ENCODE measurements around the gene TRIO. TPM values are rescaled to one million over a fixed set of nuclear protein-coding genes. Genes with fewer than 3 reads are reported as not detected.
"Not testable (repeated sequence)": the region's sequence is repeated elsewhere in the genome, so short reads cannot be mapped to it uniquely, and the experiment has no call there.

Gene TRIO
- total RNA-seq, 6 donors from 2014 or later, result 138 to 408 (median 156) TPM

- WGBS, 2 donors, result 85 to 88% methylated on average over 16 of the region's 16 CpGs
- H3K4me1 ChIP-seq, result no peaks in the 10 kb centered on the region
- H3K36me3 ChIP-seq, result peaks cover 17 to 89% (median 59%) of the 10 kb centered on the region in 4 donors
Measured at GRCh38 chr5:14386884-14387624, 243.9 kb downstream of the TRIO start.

GRCh38 chr5:14388741-14389140 lies 245.6 kb downstream of the TRIO start:
- no peak overlapping the region for H3K4me3 ChIP-seq
- H3K27ac ChIP-seq, result no peak overlapping the region
- ATAC-seq (ENCODE audit: low FRiP score in 2 of 2), result no peak
- WGBS, 2 donors, result 85 to 94% methylated on average over 1 of the region's 1 CpG
- no peaks in the 10 kb centered on the region for H3K4me1 ChIP-seq
- H3K27me3 ChIP-seq, result no peaks in the 10 kb centered on the region
- peaks cover 17 to 89% (median 54%) of the 10 kb centered on the region in 4 donors for H3K36me3 ChIP-seq
- no peak for DNase-seq
- no peak for TF ChIP-seq POLR2AphosphoS5 (IDR thresholded peaks at IDR 0.05)
- no peak for TF ChIP-seq POLR2A (IDR thresholded peaks at IDR 0.05)
- TF ChIP-seq EP300 (IDR thresholded peaks at IDR 0.05), result no peak
- no peak for TF ChIP-seq CTCF (IDR thresholded peaks at IDR 0.05)
- H3K9me3 ChIP-seq, result no peaks in the 10 kb centered on the region

More at GRCh38 chr5:14386884-14387624, 243.9 kb downstream of the TRIO start:
- TF ChIP-seq CTCF (IDR thresholded peaks at IDR 0.05) (no peak), POLR2AphosphoS5 (IDR thresholded peaks at IDR 0.05) (no peak), POLR2A (IDR thresholded peaks at IDR 0.05) (no peak), EP300 (IDR thresholded peaks at IDR 0.05) (no peak)
- no peak for ATAC-seq (ENCODE audit: low FRiP score in 2 of 2)
- no peaks in the 10 kb centered on the region for H3K9me3 ChIP-seq
- no peaks in the 10 kb centered on the region for H3K27me3 ChIP-seq
- H3K27ac ChIP-seq, result no peak overlapping the region
- H3K4me3 ChIP-seq, result no peak overlapping the region
- DNase-seq, result no peak

- 96 to 97% methylated on average over 10 of the region's 10 CpGs for WGBS, 2 donors
- H3K4me3 ChIP-seq; H3K9me3 ChIP-seq; H3K27me3 ChIP-seq; DNase-seq; H3K4me1 ChIP-seq; ATAC-seq (ENCODE audit: low FRiP score in 2 of 2); H3K27ac ChIP-seq: not testable (repeated sequence)
- peaks cover 18 to 94% (median 54%) of the 10 kb centered on the region in 4 donors for H3K36me3 ChIP-seq
Measured at GRCh38 chr5:14392552-14392951, 249.4 kb downstream of the TRIO start.

- H3K9me3 ChIP-seq, result no peaks in the 10 kb centered on the region
- 85 to 95% methylated on average over 6 to 7 of the region's 7 CpGs for WGBS, 2 donors
- ATAC-seq (ENCODE audit: low FRiP score in 2 of 2), result no peak
- no peak for TF ChIP-seq POLR2AphosphoS5 (IDR thresholded peaks at IDR 0.05)
- no peak for TF ChIP-seq POLR2A (IDR thresholded peaks at IDR 0.05)
- no peak for TF ChIP-seq EP300 (IDR thresholded peaks at IDR 0.05)
- no peak for TF ChIP-seq CTCF (IDR thresholded peaks at IDR 0.05)
- peaks cover 0 to 6% (median 0%) of the 10 kb centered on the region in 4 donors for H3K4me1 ChIP-seq
- DNase-seq, result no peak
- H3K36me3 ChIP-seq, result peaks cover 15 to 77% (median 42%) of the 10 kb centered on the region in 4 donors
- no peak overlapping the region for H3K27ac ChIP-seq
- H3K27me3 ChIP-seq, result no peaks in the 10 kb centered on the region
- no peak overlapping the region for H3K4me3 ChIP-seq
Measured at GRCh38 chr5:14394365-14394764, 251.2 kb downstream of the TRIO start.

GRCh38 chr5:14395411-14395810 lies 252.3 kb downstream of the TRIO start:
- 91 to 100% methylated on average over 1 of the region's 1 CpG for WGBS, 2 donors
- H3K36me3 ChIP-seq, result peaks cover 15 to 77% (median 36%) of the 10 kb centered on the region in 4 donors

GRCh38 chr5:14396066-14396465 lies 252.9 kb downstream of the TRIO start:
- peaks cover 20 to 77% (median 31%) of the 10 kb centered on the region in 4 donors for H3K36me3 ChIP-seq
- ATAC-seq (ENCODE audit: low FRiP score in 2 of 2) (no peak), DNase-seq (no peak)
- no peaks in the 10 kb centered on the region for H3K27me3 ChIP-seq
- peaks cover 0 to 6% (median 0%) of the 10 kb centered on the region in 4 donors for H3K4me1 ChIP-seq
- H3K4me3 ChIP-seq, result no peak overlapping the region
- TF ChIP-seq POLR2AphosphoS5 (IDR thresholded peaks at IDR 0.05), result no peak
- TF ChIP-seq POLR2A (IDR thresholded peaks at IDR 0.05), result no peak
- no peak for TF ChIP-seq EP300 (IDR thresholded peaks at IDR 0.05)
- no peak for TF ChIP-seq CTCF (IDR thresholded peaks at IDR 0.05)
- WGBS, 2 donors, result 75 to 77% methylated on average over 7 of the region's 7 CpGs
- H3K9me3 ChIP-seq, result no peaks in the 10 kb centered on the region
- no peak overlapping the region for H3K27ac ChIP-seq

More at GRCh38 chr5:14395411-14395810, 252.3 kb downstream of the TRIO start:
- Histone ChIP-seq H3K27me3 (no peaks in the 10 kb centered on the region), H3K4me1 (peaks cover 0 to 6% (median 0%) of the 10 kb centered on the region in 4 donors), H3K9me3 (no peaks in the 10 kb centered on the region), H3K27ac (no peak overlapping the region), H3K4me3 (no peak overlapping the region)
- DNase-seq (no peak), ATAC-seq (ENCODE audit: low FRiP score in 2 of 2) (no peak)
- TF ChIP-seq POLR2A (IDR thresholded peaks at IDR 0.05), result no peak
- no peak for TF ChIP-seq POLR2AphosphoS5 (IDR thresholded peaks at IDR 0.05)

All from upper lobe of left lung (tissue), 6 donors.